ENCODE data around the gene LAMB2.

Gene LAMB2

DNA sequence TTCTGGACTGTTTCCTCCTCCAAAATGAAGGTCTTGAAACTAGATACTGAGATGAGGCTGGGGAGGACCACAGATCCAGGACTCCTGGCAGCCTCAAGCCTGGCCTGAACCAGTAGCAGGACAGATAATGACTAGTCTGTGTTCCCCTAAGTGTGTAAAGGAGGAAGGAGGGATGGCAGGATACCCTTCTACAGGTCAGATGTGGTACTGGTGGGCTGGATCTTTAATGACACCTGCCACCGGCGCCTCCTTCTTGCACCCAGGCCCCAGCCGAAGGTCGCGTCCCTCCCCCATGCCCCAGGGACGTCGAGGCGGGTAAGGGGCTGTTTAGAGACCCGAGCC is 12.8 kb downstream of the LAMB2 start:
- DNase-seq: no peak

DNA sequence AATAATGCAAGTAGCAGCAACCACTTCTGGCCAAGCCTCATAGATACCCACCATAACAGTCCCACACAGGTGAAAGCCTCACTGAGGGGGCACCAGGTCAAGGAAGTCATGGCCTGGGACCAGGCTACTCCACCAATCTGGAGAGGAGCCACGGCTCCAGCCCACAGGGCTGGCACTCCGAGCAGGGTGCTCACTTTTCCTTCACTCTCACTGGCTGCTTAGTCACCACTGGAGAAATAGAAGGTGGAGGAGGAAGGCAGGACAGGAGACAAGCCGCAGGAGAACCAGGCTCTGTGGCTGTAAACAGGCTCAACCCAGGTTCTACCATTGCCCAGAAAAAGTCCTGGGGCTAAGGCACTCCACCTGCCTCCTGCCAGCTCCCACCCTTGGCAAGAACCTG is 13.4 kb downstream of the LAMB2 start:
- DNase-seq: no peak

- no peak for DNase-seq
Measured at GRCh38 chr3:49119036-49119435, 13.8 kb downstream of the LAMB2 start.

- DNase-seq: no peak
Measured at GRCh38 chr3:49112262-49112661, 20.6 kb downstream of the LAMB2 start.

GRCh38 chr3:49111347-49111746 is 21.5 kb downstream of the LAMB2 start:
- no peak for DNase-seq

DNA sequence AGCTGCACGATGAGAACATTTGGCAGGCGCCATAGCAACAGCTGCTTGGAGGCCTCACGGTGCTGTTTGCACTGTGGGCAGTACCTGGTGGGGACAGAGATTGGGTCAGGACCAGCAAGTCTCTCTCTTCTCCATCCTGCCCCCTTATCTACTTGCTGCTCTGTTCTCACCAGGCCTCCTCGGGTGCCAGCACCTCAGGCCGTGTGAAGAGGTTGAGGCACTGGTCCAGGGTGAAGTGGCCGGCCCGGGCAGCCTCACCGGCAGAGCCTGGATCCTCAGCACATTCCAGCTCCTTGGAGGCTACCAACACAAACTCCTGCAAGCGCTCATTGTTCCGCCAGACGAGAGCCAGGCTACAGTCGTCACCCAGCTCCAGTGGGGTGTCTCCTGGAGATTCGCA is 22.1 kb downstream of the LAMB2 start:
- DNase-seq: no peak

DNA sequence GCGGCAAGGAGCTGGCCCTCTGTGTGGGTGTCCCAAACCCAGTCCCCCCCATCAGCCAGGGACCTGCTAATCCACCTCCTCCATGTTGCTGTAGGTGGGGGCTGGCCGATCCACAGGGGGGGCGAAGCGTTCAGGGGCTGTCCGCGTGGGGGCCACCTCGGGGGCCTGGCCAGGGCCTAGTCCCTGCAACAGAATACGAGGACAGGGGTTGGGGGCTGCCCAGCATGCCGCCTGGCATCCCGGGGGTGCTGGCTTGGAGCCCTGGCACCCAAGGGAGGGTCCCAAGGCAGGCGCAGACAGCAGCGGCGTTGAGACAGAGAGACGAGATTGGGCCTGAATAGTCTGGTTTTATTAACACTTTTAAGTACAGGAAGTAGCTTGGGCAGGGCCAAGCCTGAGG is 24.5 kb downstream of the LAMB2 start:
- DNase-seq: no peak

- DNase-seq: peak; percentile 17
Measured at GRCh38 chr3:49104427-49105291, 28.2 kb downstream of the LAMB2 start, which contains the start of gene QARS1. TSS of gene QARS1 (minus strand) at chr3:49104757. CDS start at chr3:49104733, 24 bp downstream.

GRCh38 chr3:49104052-49104426 is 28.8 kb downstream of the LAMB2 start:
- DNase-seq: no peak

DNA sequence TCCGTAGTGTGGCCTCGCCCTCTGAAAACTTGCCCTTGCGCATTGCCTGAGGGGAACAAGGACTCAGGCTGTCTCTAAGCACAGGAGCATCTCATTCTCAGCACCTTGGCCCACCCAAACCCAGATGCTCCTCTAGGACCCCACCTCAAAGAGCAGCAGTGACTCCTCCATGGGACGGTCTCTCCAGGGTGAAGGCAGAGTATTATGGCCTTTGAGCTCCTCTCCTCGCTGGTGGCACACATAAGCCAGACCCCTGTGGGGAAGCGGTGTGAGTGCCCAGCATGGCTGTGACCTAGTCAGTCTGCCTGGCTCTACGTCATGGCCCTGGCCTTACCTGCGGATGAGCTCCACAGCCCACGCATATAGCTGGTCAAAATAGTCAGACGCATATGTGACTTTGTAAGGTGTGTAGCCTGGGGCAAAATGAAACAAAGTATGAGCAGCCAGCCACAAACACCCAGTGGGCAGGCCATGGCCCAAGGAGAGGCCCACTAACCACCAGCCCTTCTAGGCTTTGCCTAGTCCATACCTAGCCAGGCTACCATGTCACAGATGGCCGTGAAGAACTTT is 32.7 kb downstream of the LAMB2 start:
- no peak for DNase-seq

GRCh38 chr3:49098910-49099630 is 33.8 kb downstream of the LAMB2 start:
- no peak for DNase-seq

DNA sequence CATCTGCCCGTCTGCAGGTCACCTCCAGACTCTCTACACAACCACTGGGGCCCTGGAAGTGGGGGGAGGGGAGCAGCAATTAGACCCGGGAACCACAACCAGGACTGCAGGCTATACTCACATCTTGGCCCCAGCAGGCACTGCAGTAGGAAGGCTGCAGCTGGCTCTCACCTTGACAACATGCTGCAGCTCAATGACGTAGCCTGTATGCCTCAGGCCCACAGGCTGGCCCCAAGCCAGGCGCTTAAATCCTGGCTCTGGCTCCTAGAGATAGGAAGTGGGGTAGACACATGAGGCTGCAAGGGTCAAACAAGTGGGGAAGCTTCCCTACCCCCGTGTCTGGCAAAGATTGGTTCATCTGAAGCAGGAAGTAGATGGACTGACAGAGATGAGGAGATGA is 34.4 kb downstream of the LAMB2 start:
- DNase-seq: no peak

- peak; percentile 80 for DNase-seq
Measured at GRCh38 chr3:49093853-49094767, 38.7 kb downstream of the LAMB2 start, which contains the start of gene QRICH1. TSS of gene QRICH1 (minus strand) at chr3:49094071. CDS start at chr3:49077017, 17,054 bp downstream.

- no peak for DNase-seq
Measured at GRCh38 chr3:49092938-49093852, 39.7 kb downstream of the LAMB2 start.

DNA sequence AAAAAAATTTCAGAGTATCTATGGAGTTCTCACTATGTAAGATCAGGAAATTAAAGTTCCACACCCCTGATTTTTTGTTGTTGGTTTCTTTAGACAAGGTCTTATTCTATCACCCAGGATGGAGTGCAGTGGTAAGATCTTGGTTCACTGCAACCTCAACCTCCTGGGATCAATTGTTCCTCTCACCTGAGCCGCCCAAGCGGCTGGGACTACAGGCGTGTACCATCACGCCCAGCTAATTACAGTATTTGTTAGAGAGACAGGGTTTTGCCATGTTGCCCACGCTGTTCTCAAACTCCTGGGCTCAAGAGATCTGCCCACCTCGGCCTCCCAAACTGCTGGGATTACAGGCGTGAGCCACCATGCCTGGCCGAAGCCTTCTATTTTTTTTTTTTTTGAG is 51.4 kb downstream of the LAMB2 start:
- DNase-seq: no peak

DNA sequence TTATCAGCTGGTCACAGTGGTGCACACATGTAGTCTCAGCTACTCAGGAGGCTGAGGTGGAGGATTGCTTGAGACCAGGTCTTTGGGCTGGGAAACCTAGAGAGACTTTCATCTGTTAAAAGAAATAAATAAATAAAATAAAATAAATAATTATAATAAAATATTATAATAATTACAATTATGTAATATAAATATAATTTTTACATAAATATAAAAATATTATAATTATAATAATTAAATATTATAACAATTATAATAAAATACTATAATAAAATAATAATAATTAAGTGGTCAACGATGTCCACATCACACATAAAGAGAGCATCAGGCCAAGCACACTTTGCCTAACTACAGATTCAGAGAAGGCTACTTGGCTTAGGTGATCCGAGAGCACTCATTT is 53.6 kb downstream of the LAMB2 start:
- DNase-seq: no peak

- DNase-seq: no peak
Measured at GRCh38 chr3:49076646-49077045, 56.2 kb downstream of the LAMB2 start.

- no peak for DNase-seq
Measured at GRCh38 chr3:49076116-49076515, 56.7 kb downstream of the LAMB2 start.

Measured in NCI-H1694 (cell line).